T1000 (cell line): Measurements from ENCODE around the gene TMEM45A.

ENCODE experiments used
- DNase-seq: peaks from one replicate; lab custom pipeline; 2025; ENCODE audit warnings: mixed read lengths; lab: John Stamatoyannopoulos, UW

The TMEM45A gene

GRCh38 chr3:100613721-100614390 is 121.4 kb downstream of the TMEM45A start:
- no peak for DNase-seq

GRCh38 chr3:100614941-100615340 is 122.5 kb downstream of the TMEM45A start:
- no peak for DNase-seq

GRCh38 chr3:100615684-100616083 is 123.3 kb downstream of the TMEM45A start:
- no peak for DNase-seq

GRCh38 chr3:100621251-100621650 is 128.8 kb downstream of the TMEM45A start:
- DNase-seq, result no peak
